Measurements from ENCODE around the gene TP53AIP1.

GRCh38 chr11:128888034-128888985 lies 54.4 kb downstream of the TP53AIP1 start:
- TF ChIP-seq CTCF (IDR thresholded peaks at IDR 0.05) (peak; percentile 39), EZH2 (IDR thresholded peaks at IDR 0.05) (no peak), EZH2phosphoT487 (IDR thresholded peaks at IDR 0.05) (no peak)
